ENCODE results near the gene IPMK.
"Not testable (repeated sequence)": the region's sequence is repeated elsewhere in the genome, so short reads cannot be mapped to it uniquely, and the experiment has no call there.

Gene IPMK

DNA sequence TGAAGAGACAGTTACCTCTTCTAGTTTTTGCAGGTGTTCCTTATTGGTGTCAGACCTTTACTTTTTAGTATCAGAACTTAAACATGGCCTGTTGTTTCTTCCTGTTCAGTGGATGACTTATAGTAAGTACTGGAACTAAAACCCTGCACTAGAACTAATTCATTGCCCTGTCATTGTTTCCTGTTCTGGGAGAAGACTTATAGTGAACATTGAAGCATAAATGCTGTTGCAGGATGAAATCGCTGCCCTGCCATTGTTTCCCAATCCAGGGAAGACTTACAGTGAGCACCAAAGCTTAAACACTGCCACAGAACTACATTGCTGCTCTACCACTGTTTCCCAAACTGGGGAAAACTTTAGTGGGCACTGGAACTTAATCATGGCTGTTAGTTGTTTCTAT, 13.1 kb downstream of the IPMK start:
- no peak overlapping the region for H3K27ac ChIP-seq
- no peak for TF ChIP-seq ZFX (IDR thresholded peaks at IDR 0.05; ENCODE audit: borderline replicate concordance)
- TF ChIP-seq, protein P1, sequence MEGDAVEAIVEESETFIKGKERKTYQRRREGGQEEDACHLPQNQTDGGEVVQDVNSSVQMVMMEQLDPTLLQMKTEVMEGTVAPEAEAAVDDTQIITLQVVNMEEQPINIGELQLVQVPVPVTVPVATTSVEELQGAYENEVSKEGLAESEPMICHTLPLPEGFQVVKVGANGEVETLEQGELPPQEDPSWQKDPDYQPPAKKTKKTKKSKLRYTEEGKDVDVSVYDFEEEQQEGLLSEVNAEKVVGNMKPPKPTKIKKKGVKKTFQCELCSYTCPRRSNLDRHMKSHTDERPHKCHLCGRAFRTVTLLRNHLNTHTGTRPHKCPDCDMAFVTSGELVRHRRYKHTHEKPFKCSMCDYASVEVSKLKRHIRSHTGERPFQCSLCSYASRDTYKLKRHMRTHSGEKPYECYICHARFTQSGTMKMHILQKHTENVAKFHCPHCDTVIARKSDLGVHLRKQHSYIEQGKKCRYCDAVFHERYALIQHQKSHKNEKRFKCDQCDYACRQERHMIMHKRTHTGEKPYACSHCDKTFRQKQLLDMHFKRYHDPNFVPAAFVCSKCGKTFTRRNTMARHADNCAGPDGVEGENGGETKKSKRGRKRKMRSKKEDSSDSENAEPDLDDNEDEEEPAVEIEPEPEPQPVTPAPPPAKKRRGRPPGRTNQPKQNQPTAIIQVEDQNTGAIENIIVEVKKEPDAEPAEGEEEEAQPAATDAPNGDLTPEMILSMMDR (IDR thresholded peaks at IDR 0.05), result no peak

DNA sequence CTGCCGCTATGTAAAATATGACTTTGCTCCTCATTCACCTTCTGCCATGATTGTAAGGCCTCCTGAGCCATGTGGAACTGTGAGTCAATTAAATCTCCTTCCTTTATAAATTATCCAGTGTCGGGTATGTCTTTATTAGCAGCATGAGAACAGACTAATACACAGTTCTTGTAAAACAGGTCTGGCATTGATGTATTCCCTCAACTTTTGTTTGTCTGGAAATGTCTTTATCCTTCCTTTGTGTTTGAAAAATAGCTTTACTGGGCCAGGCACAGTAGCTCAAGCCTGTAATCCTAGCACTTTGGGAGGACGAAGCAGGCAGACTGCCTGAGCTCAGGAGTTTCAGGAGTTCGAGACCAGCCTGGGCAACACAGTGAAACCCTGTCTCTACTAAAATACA, 14.5 kb downstream of the IPMK start:
- no peak for TF ChIP-seq ZFX (IDR thresholded peaks at IDR 0.05; ENCODE audit: borderline replicate concordance)
- TF ChIP-seq, protein P1 (IDR thresholded peaks at IDR 0.05), result no peak
- H3K27ac ChIP-seq, result no peak overlapping the region

DNA sequence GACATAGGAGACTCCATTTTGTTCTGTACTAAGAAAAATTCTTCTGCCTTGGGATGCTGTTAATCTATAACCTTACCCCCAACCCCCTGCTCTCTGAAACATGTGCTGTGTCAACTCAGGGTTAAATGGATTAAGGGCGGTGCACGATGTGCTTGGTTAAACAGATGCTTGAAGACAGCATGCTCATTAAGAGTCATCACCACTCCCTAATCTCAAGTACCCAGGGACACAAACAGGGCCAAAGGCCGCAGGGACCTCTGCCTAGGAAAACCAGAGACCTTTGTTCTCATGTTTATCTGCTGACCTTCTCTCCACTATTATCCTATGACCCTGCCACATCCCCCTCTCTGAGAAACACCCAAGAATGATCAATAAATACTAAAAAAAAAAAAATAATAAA, 23.0 kb downstream of the IPMK start:
- not testable (repeated sequence) for H3K27ac ChIP-seq

DNA sequence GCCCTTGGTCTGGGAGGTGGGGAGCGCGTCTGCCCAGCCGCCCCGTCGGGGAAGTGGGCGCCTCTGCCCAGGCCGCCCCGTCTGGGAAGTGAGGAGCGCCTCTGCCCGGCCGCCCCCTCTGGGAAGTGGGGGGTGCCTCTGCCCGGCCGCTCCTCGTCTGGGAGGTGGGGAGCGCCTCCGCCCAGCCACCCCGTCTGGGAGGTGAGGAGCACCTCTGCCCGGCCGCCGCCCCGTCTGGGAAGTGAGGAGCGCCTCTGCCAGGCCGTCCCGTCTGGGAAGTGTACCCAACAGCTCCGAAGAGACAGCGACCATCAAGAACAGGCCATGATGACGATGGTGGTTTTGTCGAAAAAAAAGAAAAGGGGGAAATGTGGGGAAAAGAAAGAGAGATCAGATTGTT, 23.5 kb downstream of the IPMK start:
- H3K27ac ChIP-seq, result not testable (repeated sequence)

DNA sequence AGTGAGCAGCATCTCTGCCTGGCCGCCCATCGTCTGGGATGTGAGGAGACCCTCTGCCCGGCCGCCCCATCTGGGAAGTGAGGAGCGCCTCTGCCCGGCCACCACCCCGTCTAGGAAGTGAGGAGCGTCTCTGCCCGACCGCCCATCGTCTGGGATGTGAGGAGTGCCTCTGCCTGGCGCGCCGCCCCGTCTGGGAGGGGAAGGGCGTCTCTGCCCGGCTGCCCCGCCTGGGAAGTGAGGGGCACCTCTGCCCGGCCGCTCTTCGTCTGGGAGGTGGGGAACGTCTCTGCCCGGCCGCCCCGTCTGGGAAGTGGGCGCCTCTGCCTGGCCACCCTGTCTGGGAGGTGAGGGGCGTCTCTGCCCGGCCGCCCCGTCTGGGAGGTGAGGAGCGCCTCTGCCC, 23.9 kb downstream of the IPMK start:
- H3K27ac ChIP-seq, result not testable (repeated sequence)

DNA sequence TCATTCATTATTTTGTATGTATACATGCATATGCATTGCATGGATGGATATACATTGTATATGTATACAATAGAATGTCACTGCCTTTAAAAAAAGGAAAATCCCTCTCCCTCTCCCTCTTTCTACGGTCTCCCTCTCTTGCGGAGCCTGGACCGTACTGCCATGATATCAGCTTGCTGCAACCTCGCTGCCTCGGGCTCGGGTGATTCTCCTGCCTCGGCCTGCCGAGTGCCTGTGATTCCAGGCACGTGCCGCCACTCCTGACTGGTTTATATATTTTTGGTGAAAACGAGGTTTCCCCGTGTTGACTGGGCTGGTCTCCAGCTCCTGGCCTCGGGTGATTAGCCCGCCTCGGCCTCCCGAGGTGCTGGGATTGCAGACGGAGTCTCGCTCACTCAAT, 24.4 kb downstream of the IPMK start:
- TF ChIP-seq ZFX (IDR thresholded peaks at IDR 0.05; ENCODE audit: borderline replicate concordance), result no peak
- TF ChIP-seq, protein P1 (IDR thresholded peaks at IDR 0.05), result no peak
- no peak overlapping the region for H3K27ac ChIP-seq

DNA sequence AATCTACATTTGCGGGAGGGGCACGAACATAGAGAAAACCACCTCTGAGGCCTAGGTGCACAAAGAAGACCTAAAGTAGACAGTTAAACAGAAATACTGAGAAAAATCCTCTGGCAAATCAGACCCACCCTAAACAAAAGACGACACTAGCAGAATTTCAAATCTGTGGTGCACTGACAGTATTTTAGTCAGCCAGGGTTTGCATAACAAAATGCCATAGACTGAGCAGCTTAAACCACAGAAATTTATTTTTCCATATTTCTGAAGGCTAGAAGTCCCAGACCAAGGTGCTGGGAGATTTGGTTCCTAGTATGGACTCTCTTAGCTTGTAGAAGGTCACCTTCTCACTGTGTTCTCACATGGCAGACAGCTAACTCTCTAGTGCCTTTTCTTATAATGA, 26.3 kb downstream of the IPMK start:
- H3K27ac ChIP-seq, result no peak overlapping the region
- TF ChIP-seq, protein P1 (IDR thresholded peaks at IDR 0.05), result no peak
- no peak for TF ChIP-seq ZFX (IDR thresholded peaks at IDR 0.05; ENCODE audit: borderline replicate concordance)

DNA sequence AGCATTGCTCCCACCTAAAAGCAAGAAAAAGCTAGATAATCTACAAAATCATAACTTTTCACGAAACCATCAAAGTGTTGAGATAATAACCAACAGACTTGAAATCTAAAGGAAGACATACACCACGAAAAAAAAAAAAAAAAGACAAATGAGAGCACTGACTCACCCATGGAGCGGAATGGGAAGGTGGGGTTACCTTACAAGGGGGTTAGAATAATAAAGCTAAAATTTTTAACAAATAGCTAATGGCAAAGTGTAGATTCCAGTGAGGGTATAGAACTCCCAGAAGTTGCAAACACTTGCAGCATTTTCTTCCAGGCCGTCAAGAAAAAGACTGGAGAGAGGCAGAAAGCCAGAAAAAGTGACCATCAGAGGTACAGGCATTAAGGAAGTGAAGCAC, 27.2 kb downstream of the IPMK start:
- TF ChIP-seq, protein P1 (IDR thresholded peaks at IDR 0.05), result no peak
- no peak for TF ChIP-seq ZFX (IDR thresholded peaks at IDR 0.05; ENCODE audit: borderline replicate concordance)
- H3K27ac ChIP-seq, result no peak overlapping the region

DNA sequence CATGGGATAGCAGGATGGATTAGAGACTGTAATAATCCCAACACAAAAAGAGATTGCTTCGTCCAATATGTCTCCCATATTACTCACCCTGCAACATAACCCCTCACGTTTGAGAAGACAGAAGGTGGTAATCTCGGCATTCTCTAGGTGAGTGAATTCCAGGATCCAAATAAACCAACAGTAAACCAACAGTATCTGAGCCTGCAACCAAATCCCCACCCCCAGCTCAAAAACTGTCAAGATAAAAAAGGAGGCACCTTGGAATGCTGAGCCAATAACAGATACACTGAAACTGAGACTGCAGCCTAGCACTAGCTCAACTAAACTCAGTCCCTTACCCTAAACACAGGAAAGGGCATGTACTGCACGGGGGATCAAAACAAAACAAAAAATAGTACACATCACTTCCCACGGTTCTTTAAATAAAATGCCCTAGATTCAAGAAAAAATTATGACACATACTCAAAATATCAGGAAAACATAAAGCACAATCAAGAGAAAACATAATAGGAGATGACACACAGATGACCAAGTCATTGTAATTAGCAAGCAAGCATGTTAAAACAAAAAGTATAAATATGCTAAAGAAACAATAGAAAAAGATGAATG, 28.0 kb downstream of the IPMK start:
- TF ChIP-seq, protein P1 (IDR thresholded peaks at IDR 0.05), result no peak
- TF ChIP-seq ZFX (IDR thresholded peaks at IDR 0.05; ENCODE audit: borderline replicate concordance), result no peak
- H3K27ac ChIP-seq, result no peak overlapping the region
